Measurements from ENCODE around the gene DSTYK. TPM values are rescaled to one million over a fixed set of nuclear protein-coding genes. Genes with fewer than 3 reads are reported as not detected.

Gene DSTYK
- total RNA-seq, 1 donor from 2014 or later: 11.3 TPM

- FAIRE-seq (no peak), DNase-seq (ENCODE audit: low read depth) (no peak)
- Histone ChIP-seq H3K36me3 (ENCODE audit: control insufficient read depth, insufficient read depth, low read length) (no peaks in the 10 kb centered on the region), H3K27me3 (ENCODE audit: control insufficient read depth, insufficient read depth, low read length) (no peaks in the 10 kb centered on the region), H3K4me3 (ENCODE audit: low read depth, low read length) (no peak overlapping the region)
- TF ChIP-seq CTCF (IDR thresholded peaks at IDR 0.05; ENCODE audit: insufficient read depth, low read length, severe bottlenecking): no peak
These were observed 78.2 kb downstream of the DSTYK start for GRCh38 chr1:205133287-205133686.

GRCh38 chr1:205129447-205130029, 82.0 kb downstream of the DSTYK start:
- DNase-seq (ENCODE audit: low read depth): no peak
- Histone ChIP-seq H3K27me3 (ENCODE audit: control insufficient read depth, insufficient read depth, low read length) (no peaks in the 10 kb centered on the region), H3K4me3 (ENCODE audit: low read depth, low read length) (no peak overlapping the region), H3K36me3 (ENCODE audit: control insufficient read depth, insufficient read depth, low read length) (no peaks in the 10 kb centered on the region)
- TF ChIP-seq CTCF (IDR thresholded peaks at IDR 0.05; ENCODE audit: insufficient read depth, low read length, severe bottlenecking): no peak
- FAIRE-seq: no peak

GRCh38 chr1:205128050-205128449, 83.5 kb downstream of the DSTYK start:
- FAIRE-seq: no peak
- DNase-seq (ENCODE audit: low read depth): no peak
- Histone ChIP-seq H3K4me3 (ENCODE audit: low read depth, low read length) (no peak overlapping the region), H3K36me3 (ENCODE audit: control insufficient read depth, insufficient read depth, low read length) (no peaks in the 10 kb centered on the region), H3K27me3 (ENCODE audit: control insufficient read depth, insufficient read depth, low read length) (no peaks in the 10 kb centered on the region)
- TF ChIP-seq CTCF (IDR thresholded peaks at IDR 0.05; ENCODE audit: insufficient read depth, low read length, severe bottlenecking): no peak

- H3K36me3 ChIP-seq (ENCODE audit: control insufficient read depth, insufficient read depth, low read length): no peaks in the 10 kb centered on the region
- H3K27me3 ChIP-seq (ENCODE audit: control insufficient read depth, insufficient read depth, low read length): no peaks in the 10 kb centered on the region
- no peak for TF ChIP-seq CTCF (IDR thresholded peaks at IDR 0.05; ENCODE audit: insufficient read depth, low read length, severe bottlenecking)
- DNase-seq (ENCODE audit: low read depth): no peak
- no peak overlapping the region for H3K4me3 ChIP-seq (ENCODE audit: low read depth, low read length)
- no peak for FAIRE-seq
These were observed 83.9 kb downstream of the DSTYK start for GRCh38 chr1:205127646-205128045.

GRCh38 chr1:205124726-205125125, 86.8 kb downstream of the DSTYK start:
- Histone ChIP-seq H3K27me3 (ENCODE audit: control insufficient read depth, insufficient read depth, low read length) (no peaks in the 10 kb centered on the region), H3K36me3 (ENCODE audit: control insufficient read depth, insufficient read depth, low read length) (no peaks in the 10 kb centered on the region), H3K4me3 (ENCODE audit: low read depth, low read length) (no peak overlapping the region)
- no peak for TF ChIP-seq CTCF (IDR thresholded peaks at IDR 0.05; ENCODE audit: insufficient read depth, low read length, severe bottlenecking)
- FAIRE-seq (no peak), DNase-seq (ENCODE audit: low read depth) (no peak)

- no peak for DNase-seq (ENCODE audit: low read depth)
- Histone ChIP-seq H3K36me3 (ENCODE audit: control insufficient read depth, insufficient read depth, low read length) (no peaks in the 10 kb centered on the region), H3K4me3 (ENCODE audit: low read depth, low read length) (peak overlapping the region; percentile 70), H3K27me3 (ENCODE audit: control insufficient read depth, insufficient read depth, low read length) (no peaks in the 10 kb centered on the region)
- no peak for FAIRE-seq
- no peak for TF ChIP-seq CTCF (IDR thresholded peaks at IDR 0.05; ENCODE audit: insufficient read depth, low read length, severe bottlenecking)
These were observed 89.0 kb downstream of the DSTYK start for GRCh38 chr1:205122489-205122882.

Measured in bronchial epithelial cell (primary cell).